ENCODE results near the gene NTSR1. TPM values are rescaled to one million over a fixed set of nuclear protein-coding genes. Genes with fewer than 3 reads are reported as not detected.

NTSR1 gene
- total and polyA plus RNA-seq, 2 of the 13 experiments (the other 11 are each of a cell fraction or from before 2014, with no cell fraction given): 0.09 to 0.12 TPM

GRCh38 chr20:62661647-62662046 is 47.0 kb upstream of the NTSR1 start (continued):
- no peak for TF ChIP-seq ZBTB39 (CRISPR knock-in tag; IDR thresholded peaks at IDR 0.05)
- TF ChIP-seq MEF2D (CRISPR knock-in tag; IDR thresholded peaks at IDR 0.05): no peak
- peak; percentile 30; the same call in 1 of the 2 replicates for TF ChIP-seq RBFOX2 (IDR thresholded peaks at IDR 0.05; ENCODE audit: low read depth, low read length)
- no peak for TF ChIP-seq JARID2 (CRISPR knock-in tag; IDR thresholded peaks at IDR 0.05; ENCODE audit: insufficient replicate concordance)
- TF ChIP-seq AGO2 (optimal IDR thresholded peaks at IDR 0.05; ENCODE audit: low read depth, low read length): peak; percentile 83
- peak; percentile 40 for TF ChIP-seq XRCC5 (optimal IDR thresholded peaks at IDR 0.05; ENCODE audit: low read length)
- peak; percentile 77 for TF ChIP-seq TAF15 (IDR thresholded peaks at IDR 0.05; ENCODE audit: low read depth, low read length, poor library complexity, severe bottlenecking)
- no peak for TF ChIP-seq TBX3 (IDR thresholded peaks at IDR 0.05; ENCODE audit: borderline replicate concordance)
- TF ChIP-seq ZFY (CRISPR knock-in tag; IDR thresholded peaks at IDR 0.05): no peak
- TF ChIP-seq ZNF605 (CRISPR knock-in tag; IDR thresholded peaks at IDR 0.05): no peak
- no peak for TF ChIP-seq ZNF143 (CRISPR knock-in tag; IDR thresholded peaks at IDR 0.05)
- TF ChIP-seq ATF7-NPFF (CRISPR knock-in tag; IDR thresholded peaks at IDR 0.05; ENCODE audit: low read depth): no peak
- no peak for TF ChIP-seq ZNF879 (CRISPR knock-in tag; IDR thresholded peaks at IDR 0.05)
- no peak for TF ChIP-seq FOXJ3 (CRISPR knock-in tag; IDR thresholded peaks at IDR 0.05; ENCODE audit: borderline replicate concordance)
- TF ChIP-seq AGO1 (IDR thresholded peaks at IDR 0.05; ENCODE audit: low read depth, low read length, poor library complexity, severe bottlenecking): peak; percentile 83
- TF ChIP-seq UBTF (CRISPR knock-in tag; IDR thresholded peaks at IDR 0.05): no peak
- no peak for TF ChIP-seq CSRNP2 (CRISPR knock-in tag; conservative IDR thresholded peaks at IDR 0.05; ENCODE audit: low read depth)
- TF ChIP-seq ZNF160 (CRISPR knock-in tag; IDR thresholded peaks at IDR 0.05): no peak
- no peak for TF ChIP-seq HNF4G (IDR thresholded peaks at IDR 0.05; ENCODE audit: borderline replicate concordance, low read depth, low read length)
- no peak for TF ChIP-seq HNF4G (CRISPR knock-in tag; IDR thresholded peaks at IDR 0.05; ENCODE audit: borderline replicate concordance, low read depth)
- no peak for TF ChIP-seq RELA (CRISPR knock-in tag; IDR thresholded peaks at IDR 0.05)
- TF ChIP-seq ZNF567 (CRISPR knock-in tag; IDR thresholded peaks at IDR 0.05; ENCODE audit: borderline replicate concordance): no peak
- no peak for TF ChIP-seq ZNF430 (CRISPR knock-in tag; IDR thresholded peaks at IDR 0.05)
- TF ChIP-seq ZBTB46 (CRISPR knock-in tag; IDR thresholded peaks at IDR 0.05; ENCODE audit: borderline replicate concordance): no peak
